HepG2 (cell line): ENCODE results near the gene LARP1. TPM values are rescaled to one million over a fixed set of nuclear protein-coding genes. Genes with fewer than 3 reads are reported as not detected.

Source experiments
- ARID5B ChIP-seq: IDR thresholded peaks from 2 replicates; pipeline ENCODE4 v1.4.0; 2020; ENCODE audit warnings: mild to moderate bottlenecking, missing genetic modification reagents
- GATA4 ChIP-seq: sonication (generic); IDR thresholded peaks from 2 replicates; pipeline ENCODE4 v1.6.1; 2016; ENCODE audit warnings: antibody characterized with exemption, low read depth, borderline replicate concordance
- HDAC6 ChIP-seq: fragments of 200-600 bp; sonication (generic); IDR thresholded peaks from 2 replicates; pipeline ENCODE4 v1.7.0; 2017; ENCODE audit warnings: mild to moderate bottlenecking, antibody characterized with exemption, low read length, low read depth
- HNF4A ChIP-seq: sonication (generic); formaldehyde crosslinking; IDR thresholded peaks from 2 replicates; pipeline ENCODE4 v1.4.0; 2020; ENCODE audit warnings: missing genetic modification reagents
- HNF4G ChIP-seq, 2 experiments: sonication (generic) in 1 of 2; formaldehyde crosslinking in 1 of 2; IDR thresholded peaks; 2 replicates each; pipeline versions ENCODE4 v1.4.0 to v1.6.1; 2011 to 2020; ENCODE audit warnings: borderline replicate concordance in 2 of 2, low read depth in 2 of 2, mild to moderate bottlenecking in 2 of 2, low read length in 1 of 2, missing genetic modification reagents in 1 of 2, moderate library complexity in 1 of 2
- KLF13 ChIP-seq: sonication (generic); formaldehyde crosslinking; IDR thresholded peaks from 2 replicates; pipeline ENCODE4 v1.4.0; 2020; ENCODE audit warnings: mild to moderate bottlenecking, missing genetic modification reagents
- RXRB ChIP-seq: IDR thresholded peaks from 2 replicates; pipeline ENCODE4 v1.6.1; 2016; ENCODE audit warnings: borderline replicate concordance, missing genetic modification reagents, missing compliant biosample characterization
- TFDP1 ChIP-seq: IDR thresholded peaks from 2 replicates; pipeline ENCODE4 v1.6.1; 2016; ENCODE audit warnings: missing compliant biosample characterization, missing genetic modification reagents, borderline replicate concordance
- THAP9 ChIP-seq: sonication (generic); formaldehyde crosslinking; IDR thresholded peaks from 2 replicates; pipeline ENCODE4; 2020; ENCODE audit warnings: missing genetic modification reagents, mild to moderate bottlenecking, borderline replicate concordance
- WIZ ChIP-seq: sonication (generic); formaldehyde crosslinking; IDR thresholded peaks from 2 replicates; pipeline ENCODE4 v1.5.1; 2020; ENCODE audit warnings: mild to moderate bottlenecking, missing genetic modification reagents
- ZFP37 ChIP-seq: sonication (generic); formaldehyde crosslinking; IDR thresholded peaks from 2 replicates; pipeline ENCODE4 v1.4.0; 2020; ENCODE audit warnings: missing genetic modification reagents, borderline replicate concordance
- ZNF572 ChIP-seq: sonication (generic); formaldehyde crosslinking; IDR thresholded peaks from 2 replicates; pipeline ENCODE4 v1.5.1; 2020; ENCODE audit warnings: mild to moderate bottlenecking, missing genetic modification reagents
- ZNF576 ChIP-seq: sonication (generic); formaldehyde crosslinking; IDR thresholded peaks from 2 replicates; pipeline ENCODE4 v1.4.0; 2020; ENCODE audit warnings: mild to moderate bottlenecking, missing genetic modification reagents
- ZNF644 ChIP-seq: IDR thresholded peaks from 2 replicates; pipeline ENCODE4 v1.6.1; 2016; ENCODE audit warnings: low read depth
- polyA plus RNA-seq, 8 experiments: library from polyadenylated mRNA; depleted of rRNA in 3 of 8; stranded (reverse) in 7 of 8; unstranded in 1 of 8; fragments of >200 nt; fragmentation: Illumina TruSeq in 4 of 8; extraction: Trizol in 4 of 8; gene quantifications; 2 replicates each; pipeline versions ENCODE4 v1.2.1 to v1.2.3, GENCODE V29; 2011 to 2016; ENCODE audit warnings: low read depth in 4 of 8, missing spikeins in 1 of 8, mixed read lengths in 1 of 8; ENCODE audit not compliant: insufficient read depth in 1 of 8
- total RNA-seq, 5 experiments: library from RNA; depleted of rRNA; stranded (reverse); fragments of >200 nt; fragmentation: Illumina TruSeq; extraction: Trizol; gene quantifications; 2 replicates each; pipeline ENCODE4 v1.2.3, GENCODE V29; 2016; ENCODE audit warnings: low read depth in 1 of 5
- TF ChIP-seq, protein P1 (sequence below), 2 experiments: sonication (generic) in 1 of 2; formaldehyde crosslinking in 1 of 2; IDR thresholded peaks; 2 replicates each; pipeline versions ENCODE4 v1.4.0 to v1.6.1; 2016 to 2020; ENCODE audit warnings: borderline replicate concordance in 1 of 2, low read depth in 1 of 2, mild to moderate bottlenecking in 1 of 2, missing genetic modification reagents in 1 of 2

LARP1 gene
- total and polyA plus RNA-seq, 2 of the 13 experiments (the other 11 are each of a cell fraction or from before 2014, with no cell fraction given) = 45.2 to 61.4 TPM

DNA sequence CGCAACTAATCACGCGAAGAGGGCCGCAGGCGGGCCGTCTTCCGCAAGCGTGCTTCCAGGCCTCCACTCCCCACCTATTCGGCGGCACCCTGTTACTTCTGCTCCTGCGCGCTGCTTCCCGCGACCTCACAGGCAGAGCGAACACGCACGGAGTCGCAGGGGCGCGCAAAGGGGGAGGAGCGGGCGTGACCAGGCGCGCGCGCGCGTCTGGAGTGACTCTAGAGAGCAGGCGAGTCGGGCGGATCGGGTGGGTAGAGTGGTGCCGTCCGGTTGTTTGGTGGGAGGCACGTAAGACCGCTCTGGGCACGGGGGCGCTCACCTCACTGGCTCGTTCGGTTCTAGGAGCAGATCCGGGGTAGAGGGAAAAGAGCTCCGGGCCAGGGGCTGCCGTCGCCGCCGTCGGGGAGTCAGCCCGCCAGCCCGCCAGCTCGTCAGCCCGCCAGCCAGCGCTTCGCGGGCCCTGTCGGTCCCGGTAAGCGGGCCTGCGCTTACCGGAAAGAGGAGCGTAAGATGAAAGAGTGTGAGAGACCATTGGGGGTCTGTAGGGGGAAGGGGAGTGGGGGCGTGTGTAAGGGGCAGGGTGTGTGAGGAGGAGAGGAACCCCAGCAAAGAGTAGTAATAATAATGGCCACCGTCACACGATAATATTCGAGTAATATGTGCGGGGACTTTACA, 103.3 kb downstream of the LARP1 start, which contains the start of gene CNOT8 (continued):
- TF ChIP-seq KLF13 (no peak), ZNF644 (no peak), HDAC6 (no peak), ARID5B (CRISPR knock-in tag) (peak; percentile 58), ZNF576 (CRISPR knock-in tag) (no peak), RXRB (peak; percentile 63), ZNF572 (0 out of 2 replicates have a peak, but pooled peaks have one; percentile 27), HNF4A (CRISPR knock-in tag) (peak; percentile 27; the same call in 1 of the 2 replicates), THAP9 (peak; percentile 86), HNF4G (IDR thresholded peaks at IDR 0.05; ENCODE audit: borderline replicate concordance, low read depth, low read length) (no peak; the same call in 1 of the 2 replicates), HNF4G (CRISPR knock-in tag; IDR thresholded peaks at IDR 0.05; ENCODE audit: borderline replicate concordance, low read depth) (no peak), TFDP1 (peak; percentile 45; the same call in 1 of the 2 replicates), WIZ (CRISPR knock-in tag) (0 out of 2 replicates have a peak, but pooled peaks have one; percentile 35), GATA4 (no peak), ZFP37 (no peak)
- TF ChIP-seq, protein P1, sequence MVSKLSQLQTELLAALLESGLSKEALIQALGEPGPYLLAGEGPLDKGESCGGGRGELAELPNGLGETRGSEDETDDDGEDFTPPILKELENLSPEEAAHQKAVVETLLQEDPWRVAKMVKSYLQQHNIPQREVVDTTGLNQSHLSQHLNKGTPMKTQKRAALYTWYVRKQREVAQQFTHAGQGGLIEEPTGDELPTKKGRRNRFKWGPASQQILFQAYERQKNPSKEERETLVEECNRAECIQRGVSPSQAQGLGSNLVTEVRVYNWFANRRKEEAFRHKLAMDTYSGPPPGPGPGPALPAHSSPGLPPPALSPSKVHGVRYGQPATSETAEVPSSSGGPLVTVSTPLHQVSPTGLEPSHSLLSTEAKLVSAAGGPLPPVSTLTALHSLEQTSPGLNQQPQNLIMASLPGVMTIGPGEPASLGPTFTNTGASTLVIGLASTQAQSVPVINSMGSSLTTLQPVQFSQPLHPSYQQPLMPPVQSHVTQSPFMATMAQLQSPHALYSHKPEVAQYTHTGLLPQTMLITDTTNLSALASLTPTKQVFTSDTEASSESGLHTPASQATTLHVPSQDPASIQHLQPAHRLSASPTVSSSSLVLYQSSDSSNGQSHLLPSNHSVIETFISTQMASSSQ (IDR thresholded peaks at IDR 0.05; ENCODE audit: low read depth) = no peak
- TF ChIP-seq, protein P1 (CRISPR knock-in tag; IDR thresholded peaks at IDR 0.05; ENCODE audit: borderline replicate concordance) = no peak; the same call in 1 of the 2 replicates
